Kidney (tissue), 14 donors: Measurements from ENCODE around the gene LPA. TPM values are rescaled to one million over a fixed set of nuclear protein-coding genes. Genes with fewer than 3 reads are reported as not detected.
"Not testable (repeated sequence)": the region's sequence is repeated elsewhere in the genome, so short reads cannot be mapped to it uniquely, and the experiment has no call there.

Experiments used
- DNase-seq, 5 donors: peaks; one replicate each; pipeline ENCODE4 v3.0.0-alpha.2; 2013 to 2020
- FAIRE-seq: peaks from 2 replicates; lab custom pipeline; 2012; peaks lifted over from hg19 to GRCh38; lab: Jason Lieb, UNC
- H3K27ac ChIP-seq, 2 donors: one replicate each; pipeline ENCODE4 v1.7.0; 2013; ENCODE audit warnings: low read depth in 2 of 2, low read length in 2 of 2, inconsistent platforms in 1 of 2
- H3K27me3 ChIP-seq: one replicate; pipeline ENCODE4 v1.7.1; 2013; ENCODE audit warnings: low read length, inconsistent platforms; ENCODE audit not compliant: control insufficient read depth, insufficient read depth
- H3K36me3 ChIP-seq, 3 donors: one replicate each; pipeline versions ENCODE4 v1.7.0 to v1.7.1; 2013; ENCODE audit warnings: low read length in 3 of 3, control low read depth in 1 of 3, inconsistent platforms in 1 of 3; ENCODE audit not compliant: insufficient read depth in 3 of 3, control insufficient read depth in 2 of 3
- H3K4me1 ChIP-seq, 3 donors: one replicate each; pipeline versions ENCODE4 v1.7.0 to v1.7.1; 2013; ENCODE audit warnings: low read length in 3 of 3, inconsistent platforms in 1 of 3, low read depth in 1 of 3; ENCODE audit not compliant: control insufficient read depth in 2 of 3, insufficient read depth in 2 of 3
- H3K4me3 ChIP-seq, 3 donors: one replicate each; pipeline versions ENCODE4 v1.7.0 to v1.8.1; 2013; ENCODE audit warnings: low read length in 3 of 3, control low read depth in 1 of 3, inconsistent platforms in 1 of 3
- H3K9ac ChIP-seq, 3 donors: one replicate each; pipeline versions ENCODE4 v1.7.0 to v1.7.1; 2013; ENCODE audit warnings: low read length in 3 of 3, control low read depth in 1 of 3, inconsistent platforms in 1 of 3
- H3K9me3 ChIP-seq, 3 donors: one replicate each; pipeline versions ENCODE4 v1.7.0 to v1.7.1; 2013; ENCODE audit warnings: low read length in 3 of 3, control low read depth in 1 of 3, inconsistent platforms in 1 of 3; ENCODE audit not compliant: control insufficient read depth in 2 of 3, insufficient read depth in 1 of 3
- intact Hi-C: fragments of 100-400 bp; cut with DNase I; formaldehyde crosslinking; loops from one replicate; pipeline ENCODE4 v1.11.1; 2022
- polyA plus RNA-seq: library from polyadenylated mRNA; stranded (reverse); fragments of 350-450 nt; fragmentation: Illumina TruSeq; extraction: RNeasy Lipid Tissue Mini Kit (QIAGEN cat#74804); gene quantifications from one replicate; pipeline ENCODE4 v1.2.3, GENCODE V29; 2014; ENCODE audit warnings: low read depth, low replicate concordance; ENCODE audit not compliant: insufficient read depth
- total RNA-seq: library from RNA; stranded (reverse); fragmentation: NEBNext Ultra II Directional; extraction: Animal tissue kit (Norgen Biotek cat#: 25700); gene quantifications from one replicate; pipeline ENCODE4 v1.2.1, GENCODE V29; 2021
- TF ChIP-seq, protein P1 (sequence below): IDR thresholded peaks from 3 replicates; pipeline ENCODE4 v1.5.1; 2012; ENCODE audit warnings: mild to moderate bottlenecking, moderate library complexity, borderline replicate concordance; ENCODE audit not compliant: insufficient read depth; ENCODE audit errors: extremely low read depth
- donor health status: control.
- donor health status: control.
- donor health status: control.
- donor health status: control.
- donor health status: control.
- donor health status: DM: yes; HTN: yes; CAD: no.
- donor health status: Normal renal cell carcinoma (clear cell type).

The LPA gene
- total and polyA plus RNA-seq, 2 donors from 2014 or later = not detected

- no peak overlapping the region for H3K9ac ChIP-seq
- no peaks in the 10 kb centered on the region for H3K9me3 ChIP-seq
- TF ChIP-seq, protein P1, sequence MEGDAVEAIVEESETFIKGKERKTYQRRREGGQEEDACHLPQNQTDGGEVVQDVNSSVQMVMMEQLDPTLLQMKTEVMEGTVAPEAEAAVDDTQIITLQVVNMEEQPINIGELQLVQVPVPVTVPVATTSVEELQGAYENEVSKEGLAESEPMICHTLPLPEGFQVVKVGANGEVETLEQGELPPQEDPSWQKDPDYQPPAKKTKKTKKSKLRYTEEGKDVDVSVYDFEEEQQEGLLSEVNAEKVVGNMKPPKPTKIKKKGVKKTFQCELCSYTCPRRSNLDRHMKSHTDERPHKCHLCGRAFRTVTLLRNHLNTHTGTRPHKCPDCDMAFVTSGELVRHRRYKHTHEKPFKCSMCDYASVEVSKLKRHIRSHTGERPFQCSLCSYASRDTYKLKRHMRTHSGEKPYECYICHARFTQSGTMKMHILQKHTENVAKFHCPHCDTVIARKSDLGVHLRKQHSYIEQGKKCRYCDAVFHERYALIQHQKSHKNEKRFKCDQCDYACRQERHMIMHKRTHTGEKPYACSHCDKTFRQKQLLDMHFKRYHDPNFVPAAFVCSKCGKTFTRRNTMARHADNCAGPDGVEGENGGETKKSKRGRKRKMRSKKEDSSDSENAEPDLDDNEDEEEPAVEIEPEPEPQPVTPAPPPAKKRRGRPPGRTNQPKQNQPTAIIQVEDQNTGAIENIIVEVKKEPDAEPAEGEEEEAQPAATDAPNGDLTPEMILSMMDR = peak; percentile 33
- H3K4me3 ChIP-seq = peak overlapping the region in 1 of 3 donors; percentile 43
- no peak overlapping the region for H3K27ac ChIP-seq
- no peaks in the 10 kb centered on the region for H3K36me3 ChIP-seq
- H3K4me1 ChIP-seq = no peaks in the 10 kb centered on the region
- intact Hi-C loops = no loop called here
- peak in 4 of 5 donors; percentile 58 to 68 (median 62) for DNase-seq
- no peaks in the 10 kb centered on the region for H3K27me3 ChIP-seq
- no peak for FAIRE-seq
Observed at GRCh38 chr6:160679402-160679769, 15.3 kb upstream of the LPA start.

DNA sequence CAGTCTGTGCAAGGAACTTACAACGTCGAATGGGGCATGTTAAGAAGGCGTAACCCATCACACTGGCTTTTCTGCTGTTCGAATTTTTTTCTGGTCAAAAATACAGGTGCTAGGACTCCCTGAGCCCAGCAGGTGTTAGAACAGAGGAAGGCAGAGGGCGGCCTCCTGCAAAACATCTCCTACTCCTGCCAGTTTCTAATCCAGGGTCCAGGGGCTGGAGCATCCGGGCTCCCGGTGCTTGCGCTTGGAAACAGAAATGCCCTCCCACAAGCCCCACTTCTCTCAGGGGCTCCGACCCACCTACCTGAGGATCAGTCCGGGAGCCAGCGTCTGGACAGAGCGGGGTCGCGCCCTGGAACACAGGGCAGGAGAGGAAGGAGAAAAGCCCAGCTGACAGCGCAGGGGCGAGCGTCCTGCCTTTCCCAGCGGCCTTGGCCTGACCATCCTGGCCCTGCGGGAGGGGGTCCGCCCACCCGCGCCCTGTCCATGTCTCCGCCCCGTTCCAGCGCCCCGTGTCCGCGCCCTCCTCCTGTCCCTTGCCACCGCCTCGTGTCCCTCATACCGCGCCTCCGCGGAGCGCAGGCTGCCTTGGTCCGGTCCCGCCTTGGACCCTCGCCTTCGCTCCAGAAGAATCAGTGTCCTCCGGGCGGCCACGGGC is 14.8 kb upstream of the LPA start:
- no peak overlapping the region for H3K27ac ChIP-seq
- TF ChIP-seq, protein P1 = no peak
- H3K4me1 ChIP-seq = no peaks in the 10 kb centered on the region
- peak overlapping the region in 1 of 3 donors; percentile 43 for H3K4me3 ChIP-seq
- no peaks in the 10 kb centered on the region for H3K27me3 ChIP-seq
- no peaks in the 10 kb centered on the region for H3K36me3 ChIP-seq
- intact Hi-C loops = no loop called here
- no peaks in the 10 kb centered on the region for H3K9me3 ChIP-seq
- DNase-seq = peak in 4 of 5 donors; percentile 2 to 48 (median 18)
- FAIRE-seq = no peak
- H3K9ac ChIP-seq = no peak overlapping the region

DNA sequence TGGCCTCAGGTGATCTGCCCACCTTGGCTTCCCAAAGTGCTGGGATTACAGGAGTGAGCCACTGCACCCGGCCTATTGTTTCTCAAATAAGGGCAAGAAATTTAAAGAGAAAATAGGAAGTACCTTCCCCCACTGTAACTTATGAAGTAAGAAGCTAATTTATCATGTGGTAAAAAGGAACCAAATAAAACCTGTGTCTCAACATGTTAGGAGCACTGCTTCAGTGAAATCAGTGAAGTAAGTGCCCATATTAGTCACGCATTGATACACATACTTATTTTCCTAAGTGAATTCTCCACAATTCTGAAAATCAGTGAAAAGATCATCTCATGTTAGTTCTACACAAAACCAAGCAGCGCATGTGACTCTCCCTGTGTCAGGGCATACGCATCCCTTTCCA is 14.2 kb upstream of the LPA start:
- Histone ChIP-seq H3K9ac (no peak overlapping the region), H3K27ac (no peak overlapping the region), H3K27me3 (no peaks in the 10 kb centered on the region), H3K4me1 (no peaks in the 10 kb centered on the region), H3K4me3 (no peak overlapping the region), H3K36me3 (no peaks in the 10 kb centered on the region), H3K9me3 (peaks cover 0 to 1% (median 0%) of the 10 kb centered on the region in 3 donors)
- DNase-seq (no peak), FAIRE-seq (no peak)
- TF ChIP-seq, protein P1 = no peak
- intact Hi-C loops = no loop called here

DNA sequence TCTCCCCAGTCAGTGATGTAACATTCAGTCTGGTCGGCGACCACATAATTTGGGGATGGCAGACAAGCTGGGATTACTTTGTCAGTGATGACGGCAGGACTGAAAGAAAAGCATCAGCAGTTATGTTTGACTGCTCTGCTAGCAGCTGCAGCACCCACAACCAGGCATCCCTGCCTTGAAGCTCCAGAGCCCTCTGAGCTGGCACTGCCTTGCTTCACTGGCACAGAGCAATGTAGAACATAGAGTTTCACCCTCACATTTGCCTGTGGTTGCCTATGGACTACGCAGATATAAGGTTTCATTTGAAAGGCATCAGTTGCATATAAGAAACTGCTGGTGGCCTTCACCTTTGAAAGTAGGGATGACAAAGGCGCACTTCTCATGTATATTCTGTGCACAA is 12.3 kb upstream of the LPA start:
- H3K4me1 ChIP-seq, H3K4me3 ChIP-seq, H3K9ac ChIP-seq, H3K27ac ChIP-seq, FAIRE-seq, H3K36me3 ChIP-seq, DNase-seq, intact Hi-C loops, H3K9me3 ChIP-seq, H3K27me3 ChIP-seq: not testable (repeated sequence)
